GM15510 (cell line): Measurements from ENCODE around the gene SYMPK.

ENCODE experiments used
- POLR2A ChIP-seq: IDR thresholded peaks from 3 replicates; pipeline ENCODE4 v1.6.1; 2011; ENCODE audit warnings: borderline replicate concordance; ENCODE audit not compliant: insufficient read length; ENCODE audit errors: extremely low read depth

The SYMPK gene

GRCh38 chr19:45766869-45767346 is 96.0 kb downstream of the SYMPK start:
- no peak for TF ChIP-seq POLR2A

- no peak for TF ChIP-seq POLR2A
Measured at GRCh38 chr19:45766296-45766868, 96.6 kb downstream of the SYMPK start.

DNA sequence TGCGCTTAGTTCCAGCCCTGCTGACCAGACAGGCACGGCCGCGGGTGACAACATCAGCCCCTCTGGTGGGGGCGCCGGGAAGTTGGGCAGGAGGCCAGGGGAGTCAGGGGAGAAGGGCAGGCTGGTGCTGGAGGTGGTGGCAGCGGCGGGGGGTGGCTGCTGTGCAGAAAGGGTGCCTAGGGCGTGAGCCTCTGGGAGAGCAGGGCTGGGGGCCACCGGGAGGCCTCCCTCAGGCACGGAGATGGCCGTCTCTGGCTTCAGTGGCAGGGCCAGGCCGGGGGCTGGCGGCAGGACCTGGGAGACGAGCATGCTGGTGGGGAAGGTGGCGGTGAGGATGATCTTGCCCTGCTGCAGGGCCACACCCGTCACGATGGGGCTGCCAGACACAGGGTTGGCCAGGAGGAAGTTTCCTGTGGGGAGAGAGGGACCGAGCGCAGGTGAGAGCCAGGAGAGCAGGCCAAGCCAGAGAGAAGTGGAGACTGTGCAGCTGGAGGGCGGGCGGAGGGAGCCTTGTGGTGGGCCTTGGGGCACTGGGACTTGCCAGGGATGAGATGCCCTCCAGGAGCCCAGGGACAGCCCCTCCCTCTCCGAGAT is 97.1 kb downstream of the SYMPK start:
- no peak for TF ChIP-seq POLR2A
